ENCODE measurements around the gene TSTD2.

TSTD2 gene

DNA sequence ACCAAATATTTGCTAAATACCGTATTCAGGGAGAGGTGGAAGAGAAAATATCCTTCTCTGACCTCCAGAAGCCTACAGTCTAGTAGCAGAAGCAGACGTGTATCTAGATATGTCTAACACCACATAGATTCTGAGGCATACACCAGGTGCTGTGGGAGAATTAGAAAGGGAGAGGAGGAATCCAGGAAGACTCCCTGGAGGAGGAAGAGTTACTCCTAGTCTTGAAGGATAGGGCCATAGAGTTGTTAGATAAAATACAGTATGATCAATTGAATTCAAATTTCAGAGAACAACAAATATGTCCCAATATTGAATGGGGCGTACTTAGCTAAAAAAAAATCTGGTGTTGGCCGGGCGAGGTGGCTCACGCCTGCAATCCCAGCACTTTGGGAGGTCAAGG is 73.0 kb downstream of the TSTD2 start:
- no peak for DNase-seq

DNA sequence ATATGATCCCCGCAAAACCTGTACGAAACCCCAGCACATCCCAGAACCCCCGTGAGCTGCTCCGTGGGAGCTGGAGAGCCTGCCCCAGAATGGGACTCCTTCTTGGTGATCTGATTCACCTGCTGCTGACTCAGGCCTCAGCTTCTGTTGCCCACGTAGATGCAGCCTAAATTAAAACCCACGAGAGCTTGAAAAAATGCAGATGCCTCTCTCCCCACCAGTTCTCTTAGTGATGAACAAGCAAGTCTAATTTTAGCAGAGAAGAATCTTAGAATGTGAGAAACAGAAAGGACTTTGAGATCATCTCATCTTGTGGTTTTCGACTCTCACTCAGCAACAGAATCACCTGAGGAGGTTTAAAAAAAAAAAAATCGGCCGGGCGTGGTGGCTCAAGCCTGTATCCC is 74.1 kb downstream of the TSTD2 start:
- no peak for DNase-seq

DNA sequence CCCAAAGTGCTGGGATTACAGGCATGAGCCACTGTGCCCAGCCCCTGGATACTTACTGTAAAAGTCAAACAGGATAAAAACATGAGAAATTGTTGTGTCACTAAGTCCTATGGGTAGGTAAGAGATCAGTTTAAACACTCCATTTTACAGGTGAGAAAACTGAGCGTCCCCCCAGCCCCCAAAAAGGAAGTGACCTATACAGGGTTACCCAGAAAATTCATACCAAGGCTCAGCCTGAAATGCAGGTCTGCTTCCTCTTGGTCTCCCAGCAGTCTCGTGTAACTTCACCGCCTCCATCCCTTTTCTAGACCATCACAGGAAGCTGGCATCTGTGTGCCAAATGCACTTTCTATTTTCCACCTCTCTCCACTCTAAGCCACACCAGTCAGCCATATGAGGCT is 74.5 kb downstream of the TSTD2 start:
- DNase-seq: no peak

DNA sequence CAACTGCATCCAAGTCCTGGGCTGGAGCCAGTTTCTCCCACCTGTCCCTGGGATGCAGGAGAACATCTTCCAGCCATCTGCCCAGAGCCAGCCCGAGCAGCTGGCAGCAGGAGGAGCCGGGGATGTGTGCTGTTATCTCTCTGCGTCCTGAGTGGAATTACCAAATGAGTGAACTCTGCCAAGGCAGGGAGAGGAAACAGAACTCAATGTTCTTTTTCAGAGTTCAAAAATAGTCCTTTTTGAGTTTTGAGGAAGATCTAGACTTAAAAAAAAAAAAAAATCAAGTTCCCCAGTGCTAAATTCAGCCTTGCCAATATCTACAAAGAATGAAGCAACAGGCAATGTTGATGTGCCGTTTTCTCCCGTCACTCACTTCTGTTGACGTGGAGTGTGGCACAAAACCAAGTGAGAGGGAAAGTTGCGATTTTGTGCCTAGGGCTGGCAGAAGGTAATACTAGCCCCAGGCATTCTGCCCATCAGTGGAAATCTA is 75.5 kb downstream of the TSTD2 start:
- DNase-seq: no peak

DNA sequence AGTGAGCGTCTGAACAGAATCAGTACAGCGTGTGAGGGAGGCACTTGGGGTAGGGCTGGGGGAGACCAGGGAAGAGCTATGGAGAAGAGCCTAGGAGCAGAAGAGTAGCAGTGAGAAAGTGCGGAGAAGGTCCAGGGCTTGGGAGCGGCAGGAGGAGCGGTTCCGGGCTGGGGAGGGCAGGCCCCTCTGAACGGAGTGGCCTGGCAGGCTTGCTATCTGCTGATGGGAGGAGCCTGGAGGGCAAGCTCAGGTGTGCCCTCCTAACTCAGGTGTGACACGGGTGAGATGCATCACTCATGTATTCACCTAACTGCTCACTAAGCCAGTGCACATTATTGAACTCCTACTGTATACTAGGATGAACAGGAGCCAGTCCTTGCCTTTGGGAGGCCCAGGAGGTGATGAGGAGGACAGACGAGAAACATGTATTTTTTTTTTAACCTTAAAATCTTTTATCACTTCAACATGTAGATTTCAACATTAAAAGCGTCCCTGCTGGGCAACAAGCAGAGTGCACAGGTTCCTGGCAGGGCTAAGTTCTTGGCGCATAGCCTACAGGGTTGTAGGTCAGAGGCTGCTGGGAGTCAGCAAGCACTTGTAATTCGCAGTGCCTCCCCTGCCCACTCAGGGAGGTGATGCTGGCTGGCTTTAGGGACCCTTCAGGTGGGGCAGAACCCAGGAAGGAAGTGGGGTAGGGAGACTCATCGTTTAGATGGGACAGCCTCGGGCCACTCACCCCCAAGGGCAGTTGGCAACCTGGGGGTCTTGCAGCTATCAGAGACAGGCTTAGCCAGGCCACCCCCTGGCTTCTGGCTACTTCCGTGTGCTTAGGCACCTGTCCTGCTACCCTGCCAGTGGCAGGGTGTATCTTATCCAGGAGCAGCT is 76.2 kb downstream of the TSTD2 start:
- no peak for DNase-seq

DNA sequence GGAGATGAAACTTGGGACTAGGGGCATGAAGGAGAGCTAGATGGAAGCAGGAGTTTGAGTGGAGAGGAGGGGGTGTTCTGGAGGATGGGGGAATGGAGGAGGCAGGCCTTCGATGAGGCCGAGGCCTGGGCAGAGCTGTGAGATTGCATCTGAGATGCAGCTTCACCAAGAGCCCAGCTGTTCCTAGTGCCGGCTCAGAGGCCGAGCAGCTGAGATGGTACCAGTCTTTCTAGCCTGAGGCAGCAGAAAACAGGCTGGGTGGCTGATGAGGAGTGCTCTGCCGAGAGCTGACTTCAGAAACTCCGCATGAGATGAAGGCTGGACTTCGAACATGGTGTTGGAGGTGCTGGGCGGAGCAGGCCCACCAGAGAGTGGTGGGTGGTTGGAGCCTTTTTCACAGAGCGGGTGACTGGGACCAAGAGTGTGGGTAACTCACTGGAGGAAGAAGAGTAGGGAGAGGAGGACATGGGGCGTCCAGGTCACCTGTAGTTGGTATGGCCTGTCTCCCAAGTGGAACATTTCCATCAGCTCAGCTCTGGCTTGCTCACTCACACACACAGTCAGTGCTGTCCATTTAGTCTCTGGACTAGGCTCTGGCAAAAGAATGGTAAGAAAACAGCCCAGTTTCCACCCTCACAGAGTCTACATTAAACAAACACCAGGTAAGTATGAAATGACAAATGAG is 77.0 kb downstream of the TSTD2 start:
- DNase-seq: no peak

DNA sequence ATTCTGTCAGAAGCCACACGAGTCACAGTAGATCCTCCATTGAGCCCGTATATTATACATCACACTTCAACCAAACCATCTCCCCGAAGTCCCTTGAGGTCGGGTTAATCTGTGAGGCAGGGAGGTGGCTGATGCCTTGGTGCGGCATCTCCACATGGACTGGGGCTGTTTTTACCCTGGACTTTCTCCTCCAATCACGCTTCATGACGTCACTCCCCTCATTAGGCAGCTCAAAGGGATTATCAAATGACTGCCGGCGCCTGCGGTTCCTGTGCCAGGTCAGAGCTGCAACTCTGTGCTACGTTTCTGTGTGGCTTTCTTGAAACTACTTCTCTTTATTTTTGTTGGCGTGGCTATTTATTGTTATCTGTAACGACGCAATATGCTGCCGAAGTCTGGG is 78.0 kb downstream of the TSTD2 start:
- DNase-seq: no peak

DNA sequence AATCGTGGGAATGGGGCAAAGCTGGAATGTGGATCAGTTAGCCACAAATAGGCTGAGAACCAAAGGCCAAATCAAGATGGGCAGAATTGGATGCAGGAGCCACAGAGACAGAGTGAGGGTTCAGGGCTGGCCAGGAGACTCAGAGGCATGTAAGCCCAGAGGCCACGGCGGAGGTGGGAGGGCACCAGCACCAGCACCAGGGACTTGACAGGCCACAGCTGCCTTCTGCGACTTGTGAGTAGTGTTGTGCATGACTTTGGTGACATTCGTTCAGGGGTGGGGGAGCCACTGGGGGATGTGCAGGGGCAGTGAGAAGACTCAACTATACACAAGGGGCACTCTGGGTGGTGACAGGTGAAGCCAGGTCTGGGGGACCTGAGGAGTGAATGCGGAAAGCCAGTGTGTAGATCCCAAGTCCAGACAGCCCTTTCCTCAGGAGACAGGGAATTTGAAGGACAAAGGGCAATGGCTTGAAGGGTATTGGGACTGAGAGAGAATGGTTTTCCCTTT is 78.5 kb downstream of the TSTD2 start:
- DNase-seq: no peak

DNA sequence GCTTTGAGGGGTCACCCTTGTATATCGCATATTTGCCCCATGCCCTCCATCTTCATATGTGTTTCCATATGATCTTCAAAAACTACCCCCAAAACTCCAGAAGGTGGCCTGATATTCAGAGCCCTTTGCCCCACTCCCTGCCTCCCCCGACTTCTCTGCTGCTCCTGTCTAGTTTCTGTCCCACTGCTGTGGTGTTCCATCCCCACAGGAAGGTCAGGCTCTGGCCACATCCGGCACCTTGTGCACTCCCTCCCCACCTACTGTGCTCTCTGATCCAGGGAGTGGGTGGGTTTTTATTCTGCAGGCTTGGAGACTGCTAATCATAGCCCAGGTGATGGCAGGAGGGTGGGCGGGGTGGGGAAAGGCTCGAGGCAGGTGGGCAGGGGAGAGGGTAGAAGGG is 79.3 kb downstream of the TSTD2 start:
- no peak for DNase-seq

DNA sequence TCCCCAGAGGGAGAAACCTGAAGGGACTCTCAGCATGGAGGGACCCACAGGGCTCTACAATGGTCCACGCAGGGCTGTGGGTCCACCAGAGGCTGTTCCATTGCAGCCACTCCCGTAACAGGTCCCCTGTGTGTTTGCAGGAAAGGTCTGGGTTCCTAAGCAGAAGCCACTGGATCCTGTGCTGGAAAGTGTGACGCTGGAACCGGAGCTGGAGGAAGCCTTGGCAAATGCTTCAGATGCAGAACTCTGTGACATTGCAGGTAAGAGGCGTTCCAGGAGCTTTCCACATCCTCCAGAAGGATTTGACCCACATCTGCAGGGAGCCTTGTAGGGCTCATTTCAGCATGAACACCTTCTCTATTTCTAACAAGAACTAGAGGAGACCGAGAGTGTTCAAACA is 80.0 kb downstream of the TSTD2 start:
- no peak for DNase-seq

DNA sequence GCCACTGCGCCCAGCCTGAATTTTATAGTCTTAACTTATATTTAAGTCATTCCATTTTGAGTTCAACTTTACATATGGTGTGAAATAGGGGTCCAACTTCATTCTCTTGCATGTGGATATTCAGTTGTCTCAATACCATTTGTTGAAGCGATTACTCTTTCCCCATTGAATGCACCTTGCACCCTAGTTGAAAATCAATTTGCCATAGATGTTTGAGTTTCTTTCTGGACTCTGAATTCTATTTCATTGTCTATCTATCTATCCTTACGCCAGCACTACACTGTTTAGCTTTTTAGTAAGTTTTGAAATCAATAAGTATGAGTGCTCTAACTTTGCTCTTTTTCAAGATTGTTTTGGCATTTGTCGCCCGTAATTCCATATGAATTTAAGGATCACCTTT is 81.9 kb downstream of the TSTD2 start:
- DNase-seq: no peak

DNA sequence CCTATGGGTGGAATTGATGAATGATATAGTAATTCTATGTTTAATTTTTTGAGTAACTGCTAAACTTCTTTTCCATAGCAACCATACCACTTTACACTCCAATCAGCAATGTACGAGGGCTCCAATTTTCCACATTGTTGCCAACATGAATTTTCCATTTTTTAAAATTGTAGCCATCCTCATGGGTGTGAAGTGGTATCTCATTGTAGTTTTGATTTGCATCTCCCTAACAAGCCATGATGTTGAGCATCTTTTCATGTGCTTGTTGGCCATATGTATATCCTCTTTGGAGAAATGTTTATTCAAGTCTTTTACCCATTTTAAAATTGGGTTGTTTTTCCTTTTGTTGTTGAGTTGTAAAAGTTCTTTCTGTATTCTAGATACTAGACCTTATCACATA is 82.8 kb downstream of the TSTD2 start:
- no peak for DNase-seq

Data from T-helper 9 cell (primary cell).